GM12891 (cell line): Measurements from ENCODE around the gene SLC26A4.

Source experiments
- POLR2A ChIP-seq: IDR thresholded peaks from 2 replicates; pipeline ENCODE4 v1.6.1; 2011; ENCODE audit warnings: low read depth, low read length, control low read depth
- TAF1 ChIP-seq: IDR thresholded peaks from 2 replicates; pipeline ENCODE4 v1.6.1; 2011; ENCODE audit warnings: low read depth, low read length, control low read depth

DNA sequence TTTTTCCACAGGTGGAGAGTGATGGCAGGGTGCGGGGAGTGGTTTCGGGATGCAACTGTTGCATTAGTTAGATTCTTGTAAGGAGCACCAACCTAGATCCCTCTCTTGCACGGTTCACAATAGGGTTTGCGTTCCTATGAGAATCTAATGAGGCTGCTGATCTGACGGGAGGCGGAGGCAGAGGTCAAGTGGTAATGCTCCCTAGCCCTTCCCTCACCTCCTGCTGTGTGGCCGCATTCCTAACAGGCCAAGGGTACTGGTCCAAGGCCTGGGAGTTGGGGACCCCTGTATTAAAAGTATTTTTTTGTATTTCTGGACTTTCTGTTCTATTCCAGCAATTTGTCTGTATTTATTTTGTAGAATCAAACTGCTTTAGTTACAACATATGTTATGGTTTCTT, 90.5 kb downstream of the SLC26A4 start:
- no peak for TF ChIP-seq TAF1
- no peak for TF ChIP-seq POLR2A
